Activated CD4-positive, CD25-positive, alpha-beta regulatory T cell (primary cell): ENCODE measurements around the gene CDK11B.

Experiments
- DNase-seq, 4 experiments: peaks; one replicate each; lab custom pipeline; 2025; lab: John Stamatoyannopoulos, UW

CDK11B gene

GRCh38 chr1:1615256-1616044, 43.4 kb downstream of the CDK11B start, which contains the start of gene MIB2:
MIB2 (plus strand) TSS chr1:1615500; CDS start chr1:1623453, 7,953 bp downstream.
- peak; percentile 95 to 99 (median 96) for DNase-seq

- no peak for DNase-seq
Observed at GRCh38 chr1:1614954-1615255, 43.9 kb downstream of the CDK11B start.

- DNase-seq, result no peak
Observed at GRCh38 chr1:1614204-1614953, 44.4 kb downstream of the CDK11B start.

- no peak for DNase-seq
Observed at GRCh38 chr1:1613509-1614082, 45.2 kb downstream of the CDK11B start.

- DNase-seq, result no peak
Observed at GRCh38 chr1:1612104-1612400, 46.8 kb downstream of the CDK11B start.

GRCh38 chr1:1610796-1611195, 48.0 kb downstream of the CDK11B start:
- DNase-seq, result no peak

- DNase-seq, result no peak
Observed at GRCh38 chr1:1609822-1610485, 48.9 kb downstream of the CDK11B start.

GRCh38 chr1:1606232-1606631, 52.6 kb downstream of the CDK11B start:
- DNase-seq, result no peak

- DNase-seq, result no peak
Observed at GRCh38 chr1:1605724-1606123, 53.1 kb downstream of the CDK11B start.

- no peak for DNase-seq
Observed at GRCh38 chr1:1605034-1605591, 53.7 kb downstream of the CDK11B start.

GRCh38 chr1:1604374-1605033, 54.3 kb downstream of the CDK11B start:
- DNase-seq, result no peak

GRCh38 chr1:1603671-1604373, 55.0 kb downstream of the CDK11B start:
- no peak for DNase-seq

GRCh38 chr1:1602968-1603506, 55.8 kb downstream of the CDK11B start:
- DNase-seq, result no peak

- no peak for DNase-seq
Observed at GRCh38 chr1:1602304-1602967, 56.4 kb downstream of the CDK11B start.

- no peak for DNase-seq
Observed at GRCh38 chr1:1601564-1602303, 57.1 kb downstream of the CDK11B start.

- no peak for DNase-seq
Observed at GRCh38 chr1:1600861-1601563, 57.8 kb downstream of the CDK11B start.

- no peak for DNase-seq
Observed at GRCh38 chr1:1599935-1600860, 58.6 kb downstream of the CDK11B start, which contains the start of gene FNDC10. FNDC10 (minus strand) TSS chr1:1600135; CDS start chr1:1600015, 120 bp downstream.
